HCT116 (cell line): ENCODE measurements around the gene COBLL1. TPM values are rescaled to one million over a fixed set of nuclear protein-coding genes. Genes with fewer than 3 reads are reported as not detected.

Source experiments
- ATAC-seq: fragments of 200-7000 bp; cut with Tn5 transposase; 2 replicates; pipeline ENCODE4 v1.9.1; 2020; ENCODE audit warnings: mild to moderate bottlenecking, moderate library complexity
- BruUV-seq: library from RNA; stranded (reverse); fragments of 400-500 nt; replicated peaks from 2 replicates; lab custom pipeline; 2021; lab: Mats Ljungman, UMichigan
- CTCF ChIA-PET: fragments of 300-600 bp; sonication (Branson Sonifier 250); formaldehyde crosslinking; loops from one replicate; lab custom pipeline; 2021; ENCODE audit warnings: antibody characterized with exemption; lab: Charles Lee
- POLR2A ChIA-PET: fragments of 300-600, 350-600 bp; sonication (Branson Sonifier 250); formaldehyde crosslinking; loops from one replicate; lab custom pipeline; 2021; ENCODE audit warnings: antibody characterized with exemption; lab: Charles Lee
- RAD21 ChIA-PET, 2 experiments: fragments of 300-600 bp; sonication (Branson Sonifier 250); formaldehyde crosslinking; loops; one replicate each; lab custom pipeline; 2023; ENCODE audit warnings: low total read pairs in 2 of 2; ENCODE audit not compliant: uncharacterized antibody in 2 of 2, unreplicated experiment in 2 of 2, low non-redundant PET in 1 of 2; lab: Charles Lee
- DNase-seq: peaks from one replicate; pipeline ENCODE4 v3.0.0-alpha.2; 2010; ENCODE audit warnings: low read depth, low spot score
- H2AFZ ChIP-seq: fragments of 200-600 bp; shearing (Covaris generic), sonication (generic); 2 replicates; pipeline ENCODE4 v1.6.1; 2017; ENCODE audit warnings: low read depth, mixed run types, mixed read lengths, antibody characterized with exemption, low read length; ENCODE audit not compliant: poor library complexity, severe bottlenecking
- H3K27ac ChIP-seq: 2 replicates; pipeline ENCODE4 v1.5.1; 2012; ENCODE audit warnings: low read depth, low read length
- H3K27me3 ChIP-seq: fragments of 200-600 bp; sonication (generic); 2 replicates; pipeline ENCODE4 v1.6.1; 2016; ENCODE audit warnings: mixed run types, low read length, mixed read lengths; ENCODE audit not compliant: insufficient read depth
- H3K36me3 ChIP-seq, 2 experiments: fragments of 200-500 bp in 1 of 2; fragments of 200-600 bp in 1 of 2; sonication (Bioruptor generic) in 1 of 2; sonication (generic) in 1 of 2; 2 replicates each; pipeline versions ENCODE4 v1.5.1 to v1.6.1; 2014 to 2016; ENCODE audit warnings: low read length in 2 of 2, inconsistent platforms in 1 of 2, mixed read lengths in 1 of 2, mixed run types in 1 of 2; ENCODE audit not compliant: insufficient read depth in 2 of 2, control insufficient read depth in 1 of 2
- H3K4me1 ChIP-seq, 2 experiments: fragments of 200-600 bp in 1 of 2; sonication (generic) in 1 of 2; 2 replicates each; pipeline versions ENCODE4 v1.5.1 to v1.6.1; 2012 to 2017; ENCODE audit warnings: low read length in 2 of 2, inconsistent platforms in 1 of 2, mild to moderate bottlenecking in 1 of 2, mixed read lengths in 1 of 2, mixed run types in 1 of 2, moderate library complexity in 1 of 2; ENCODE audit not compliant: insufficient read depth in 2 of 2, control insufficient read depth in 1 of 2
- H3K4me2 ChIP-seq: fragments of 200-600 bp; sonication (generic); 2 replicates; pipeline ENCODE4 v1.6.1; 2017; ENCODE audit warnings: mixed run types, low read length, mixed read lengths
- H3K4me3 ChIP-seq, 2 experiments: fragments of 200-600 bp in 1 of 2; sonication (generic) in 1 of 2; replicated peaks in 1 of 2; 2 replicates each; pipeline ENCODE4 v1.5.1; 2011 to 2016; ENCODE audit warnings: low read length in 2 of 2, control low read depth in 1 of 2, low read depth in 1 of 2, mild to moderate bottlenecking in 1 of 2, mixed read lengths in 1 of 2, mixed run types in 1 of 2
- H3K79me2 ChIP-seq: fragments of 200-600 bp; sonication (generic); 2 replicates; pipeline ENCODE4 v1.6.1; 2017; ENCODE audit warnings: mild to moderate bottlenecking, mixed run types, low read length, moderate library complexity, mixed read lengths; ENCODE audit not compliant: insufficient read depth
- H3K9ac ChIP-seq: fragments of 200-600 bp; sonication (generic); 2 replicates; pipeline ENCODE4 v1.6.1; 2016; ENCODE audit warnings: low read length, mixed read lengths
- H3K9me2 ChIP-seq: fragments of 200-600 bp; sonication (generic), shearing (Covaris generic); 2 replicates; pipeline ENCODE4 v1.6.1; 2017; ENCODE audit warnings: mixed run types, mild to moderate bottlenecking, moderate library complexity; ENCODE audit not compliant: insufficient read depth
- H3K9me3 ChIP-seq, 2 experiments: fragments of 200-500 bp in 1 of 2; fragments of 200-600 bp in 1 of 2; sonication (Bioruptor generic) in 1 of 2; sonication (generic) in 1 of 2; 2 replicates each; pipeline ENCODE4 v1.6.1; 2014 to 2017; ENCODE audit warnings: low read length in 2 of 2, mixed read lengths in 2 of 2, inconsistent platforms in 1 of 2, low read depth in 1 of 2, mild to moderate bottlenecking in 1 of 2, mixed run types in 1 of 2, moderate library complexity in 1 of 2; ENCODE audit not compliant: control insufficient read depth in 1 of 2, insufficient read depth in 1 of 2
- H4K20me1 ChIP-seq: fragments of 200-600 bp; sonication (generic), shearing (Covaris generic); 2 replicates; pipeline ENCODE4 v1.6.1; 2017; ENCODE audit warnings: mixed run types, mild to moderate bottlenecking, moderate library complexity; ENCODE audit not compliant: insufficient read depth
- ATF3 ChIP-seq: IDR thresholded peaks from 2 replicates; pipeline ENCODE4 v1.6.1; 2012
- CBX3 ChIP-seq: IDR thresholded peaks from 2 replicates; pipeline ENCODE4 v1.6.1; 2012; ENCODE audit warnings: low read depth
- CEBPB ChIP-seq: IDR thresholded peaks from 2 replicates; pipeline ENCODE4 v1.6.1; 2012; ENCODE audit warnings: low read depth
- CTCF ChIP-seq, 3 experiments: fragments of 200-600 bp in 1 of 3; sonication (generic) in 1 of 3; IDR thresholded peaks in 2 of 3; conservative IDR thresholded peaks in 1 of 3; 2 replicates each; pipeline ENCODE4 v1.5.1; 2012 to 2017; ENCODE audit warnings: low read depth in 2 of 3, low read length in 2 of 3, antibody characterized with exemption in 1 of 3, borderline replicate concordance in 1 of 3, control low read depth in 1 of 3, mild to moderate bottlenecking in 1 of 3, mixed read lengths in 1 of 3, mixed run types in 1 of 3, moderate library complexity in 1 of 3; ENCODE audit not compliant: insufficient read depth in 1 of 3
- EGR1 ChIP-seq: IDR thresholded peaks from 2 replicates; pipeline ENCODE4 v1.6.1; 2012; ENCODE audit warnings: low read depth
- ELF1 ChIP-seq: IDR thresholded peaks from 2 replicates; pipeline ENCODE4 v1.6.1; 2012; ENCODE audit warnings: low read depth, borderline replicate concordance
- EZH2 ChIP-seq: fragments of 200-600 bp; sonication (generic); IDR thresholded peaks from 2 replicates; pipeline ENCODE4 v1.6.1; 2017; ENCODE audit warnings: antibody characterized with exemption, mixed run types
- FOSL1 ChIP-seq: IDR thresholded peaks from 2 replicates; pipeline ENCODE4 v1.6.1; 2012; ENCODE audit warnings: low read depth
- JUND ChIP-seq: IDR thresholded peaks from 2 replicates; pipeline ENCODE4 v1.6.1; 2012
- MAX ChIP-seq: IDR thresholded peaks from 2 replicates; pipeline ENCODE4 v1.6.1; 2012
- POLR2AphosphoS5 ChIP-seq: IDR thresholded peaks from 2 replicates; pipeline ENCODE4 v1.6.1; 2011; ENCODE audit warnings: mild to moderate bottlenecking, low read depth, low read length, moderate library complexity
- RAD21 ChIP-seq: IDR thresholded peaks from 2 replicates; pipeline ENCODE4 v1.6.1; 2012; ENCODE audit warnings: low read depth, mild to moderate bottlenecking
- SIN3A ChIP-seq: IDR thresholded peaks from 2 replicates; pipeline ENCODE4 v1.6.1; 2012; ENCODE audit warnings: low read depth
- SP1 ChIP-seq: IDR thresholded peaks from 2 replicates; pipeline ENCODE4 v1.6.1; 2012; ENCODE audit warnings: low read depth
- SRF ChIP-seq: IDR thresholded peaks from 2 replicates; pipeline ENCODE4 v1.6.1; 2012; ENCODE audit warnings: low read depth
- YY1 ChIP-seq: IDR thresholded peaks from 2 replicates; pipeline ENCODE4 v1.6.1; 2011; ENCODE audit warnings: low read length, low read depth, moderate library complexity, mild to moderate bottlenecking; ENCODE audit not compliant: insufficient replicate concordance; ENCODE audit errors: extremely low read depth
- ZBTB33 ChIP-seq: IDR thresholded peaks from 2 replicates; pipeline ENCODE4 v1.6.1; 2011; ENCODE audit warnings: mild to moderate bottlenecking, low read length, moderate library complexity; ENCODE audit not compliant: insufficient replicate concordance; ENCODE audit errors: extremely low read depth
- ZFX ChIP-seq: fragments of 450-650 bp; IDR thresholded peaks from 2 replicates; pipeline ENCODE4 v1.6.1; 2017
- ZNF274 ChIP-seq: fragments of 200-500 bp; sonication (Bioruptor generic); IDR thresholded peaks from 2 replicates; pipeline ENCODE4 v1.6.1; 2014; ENCODE audit warnings: mild to moderate bottlenecking, low read depth, low read length, inconsistent platforms
- intact Hi-C: fragments of 100-400 bp; cut with micrococcal nuclease; formaldehyde crosslinking; loops from 2 replicates; pipeline ENCODE4 v1.10.0; 2022
- total RNA-seq: library from RNA; stranded (reverse); gene quantifications from one replicate; pipeline ENCODE4 v1.2.1, GENCODE V29; 2021; ENCODE audit not compliant: unreplicated experiment

COBLL1 gene
- total RNA-seq, 1 experiment from 2014 or later: 3.6 TPM

GRCh38 chr2:164766216-164766953 lies 75.2 kb downstream of the COBLL1 start:
- TF ChIP-seq SRF (no peak), RAD21 (no peak), ZFX (no peak), ATF3 (no peak), CBX3 (no peak), JUND (no peak), ZNF274 (no peak), FOSL1 (no peak), YY1 (no peak), ELF1 (no peak), EGR1 (no peak), ZBTB33 (no peak), EZH2 (no peak), POLR2AphosphoS5 (no peak), CTCF (IDR thresholded peaks at IDR 0.05 in 2 of 3, conservative IDR thresholded peaks at IDR 0.05 in 1 of 3; ENCODE audit: borderline replicate concordance in 1 of 3, insufficient read depth in 1 of 3, low read depth in 2 of 3, low read length in 2 of 3) (no peak), SP1 (no peak), SIN3A (no peak), MAX (no peak), CEBPB (no peak)
- Histone ChIP-seq H3K9me3 (no peaks in the 10 kb centered on the region), H4K20me1 (no peaks in the 10 kb centered on the region), H3K4me3 (no peak overlapping the region), H3K27me3 (no peaks in the 10 kb centered on the region), H2AFZ (no peak overlapping the region), H3K4me2 (no peak overlapping the region), H3K79me2 (no peaks in the 10 kb centered on the region), H3K36me3 (no peaks in the 10 kb centered on the region), H3K9ac (no peak overlapping the region), H3K27ac (no peak overlapping the region), H3K9me2 (no peaks in the 10 kb centered on the region), H3K4me1 (no peaks in the 10 kb centered on the region; a peak in 1 of 4 replicates)
- POLR2A ChIA-PET: no interaction called here
- RAD21 ChIA-PET: no interaction called here
- no peak for ATAC-seq
- CTCF ChIA-PET: no interaction called here
- no TSS peak for BruUV-seq
- no peak for DNase-seq
- intact Hi-C loops: no loop called here
